NCI-H2227 treated with DMSO at 0.1 percent for 48 hours (cell line): ENCODE data around the gene MTHFR.

ENCODE experiments used
- DNase-seq: peaks from one replicate; lab custom pipeline; 2025; lab: John Stamatoyannopoulos, UW

MTHFR gene

GRCh38 chr1:11805422-11806306, at the start of gene MTHFR, which contains the start of gene CLCN6:
Gene MTHFR, minus strand, starts transcription at chr1:11805964. Its CDS starts 2,848 bp downstream, at chr1:11803116.
Gene CLCN6, plus strand, starts transcription at chr1:11806191. Its CDS starts 72 bp downstream, at chr1:11806263.
- peak; percentile 98 for DNase-seq

GRCh38 chr1:11855430-11855829, 49.7 kb upstream of the MTHFR start:
- no peak for DNase-seq

- no peak for DNase-seq
These were observed 48.8 kb upstream of the MTHFR start for GRCh38 chr1:11854519-11854918.

DNA sequence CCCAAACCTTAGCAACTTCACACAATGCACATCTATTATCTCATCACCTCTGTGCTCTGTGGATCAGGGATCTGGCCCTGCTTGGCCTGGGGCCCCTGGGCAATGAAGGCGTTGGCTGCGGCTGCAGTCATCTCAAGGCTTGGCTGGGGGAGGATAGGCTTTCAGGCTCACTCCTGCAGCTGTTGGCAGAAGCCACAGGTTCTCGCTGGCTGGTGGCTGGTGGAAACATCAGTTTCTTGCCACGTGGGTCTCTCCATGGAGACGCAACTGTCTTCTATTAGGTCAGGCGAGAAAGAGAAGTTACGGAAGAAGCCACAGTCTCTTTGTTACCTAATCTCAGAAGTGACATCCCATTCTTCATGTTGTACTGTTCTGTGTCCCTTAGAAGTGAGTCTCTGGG, 45.4 kb upstream of the MTHFR start:
- no peak for DNase-seq

GRCh38 chr1:11850156-11850555, 44.4 kb upstream of the MTHFR start:
- no peak for DNase-seq

- no peak for DNase-seq
These were observed 42.6 kb upstream of the MTHFR start for GRCh38 chr1:11848373-11848700.

DNA sequence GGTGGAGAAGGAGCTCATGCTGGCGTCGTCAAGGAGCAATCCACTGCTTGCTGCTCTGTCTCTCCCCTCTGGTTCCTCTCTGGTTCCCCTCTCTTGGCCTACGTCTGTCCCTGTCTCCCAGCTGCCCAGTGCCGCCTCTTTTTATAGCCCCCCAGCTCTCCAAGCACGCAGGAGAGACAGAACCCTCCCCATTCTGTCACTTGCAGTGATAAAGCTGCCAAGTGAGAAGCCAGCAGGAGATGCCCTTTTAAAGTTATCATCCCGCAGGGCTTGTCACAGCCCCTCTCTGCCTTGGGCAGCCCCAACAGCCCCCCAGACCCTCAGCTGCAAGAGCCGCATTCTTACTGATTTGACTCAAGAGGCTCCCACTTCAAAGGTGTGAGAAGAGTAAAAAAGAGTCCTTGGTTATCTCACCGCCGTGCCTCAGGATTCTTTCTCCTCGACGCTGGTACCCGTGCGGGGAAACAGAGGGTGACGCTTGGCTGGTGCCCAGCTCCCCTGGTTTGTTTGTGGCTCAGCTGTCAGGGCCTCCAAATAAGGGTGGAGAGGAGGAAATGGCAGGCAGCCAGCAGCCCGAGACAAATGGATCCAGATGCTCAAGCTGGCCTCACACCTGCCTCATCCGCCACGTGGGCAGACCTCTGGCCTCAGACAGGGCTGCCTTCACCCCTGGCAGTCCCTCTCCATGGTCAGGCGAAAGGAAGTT, 42.1 kb upstream of the MTHFR start, which contains the start of gene NPPA:
Gene NPPA (minus strand): TSS at position 117 of the 706 bp plus-strand sequence. CDS start 99 bp downstream, at position 18.
- DNase-seq, result peak; percentile 13

DNA sequence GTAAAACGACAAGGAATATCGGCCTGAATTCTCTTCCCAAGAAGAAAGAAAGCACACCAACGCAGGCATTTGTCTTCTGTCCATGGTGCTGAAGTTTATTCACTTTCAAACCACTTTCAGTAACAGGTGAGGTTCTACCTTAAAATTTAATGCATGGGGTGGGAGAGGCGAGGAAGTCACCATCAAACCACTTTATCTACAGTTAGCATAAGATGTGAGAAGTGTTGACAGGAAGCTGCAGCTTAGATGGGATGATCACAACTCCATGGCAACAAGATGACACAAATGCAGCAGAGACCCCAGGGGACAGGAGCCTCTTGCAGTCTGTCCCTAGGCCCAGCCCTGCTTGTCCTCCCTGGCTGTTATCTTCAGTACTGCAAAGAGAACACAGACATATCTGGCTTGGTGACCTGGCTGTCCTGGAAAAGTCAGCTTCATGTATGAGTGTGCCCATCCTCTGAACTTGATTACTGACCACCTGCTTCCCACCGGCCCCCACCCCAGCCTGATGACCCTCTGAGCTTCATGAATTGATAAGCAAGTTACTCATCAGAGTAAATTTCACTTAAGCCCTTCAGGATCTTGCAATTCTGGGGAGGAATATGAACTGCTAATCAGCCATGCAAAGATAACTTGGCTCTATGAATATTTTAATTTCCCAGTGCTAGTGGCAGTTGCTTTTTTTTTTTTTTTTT, 40.0 kb upstream of the MTHFR start:
- no peak for DNase-seq

DNA sequence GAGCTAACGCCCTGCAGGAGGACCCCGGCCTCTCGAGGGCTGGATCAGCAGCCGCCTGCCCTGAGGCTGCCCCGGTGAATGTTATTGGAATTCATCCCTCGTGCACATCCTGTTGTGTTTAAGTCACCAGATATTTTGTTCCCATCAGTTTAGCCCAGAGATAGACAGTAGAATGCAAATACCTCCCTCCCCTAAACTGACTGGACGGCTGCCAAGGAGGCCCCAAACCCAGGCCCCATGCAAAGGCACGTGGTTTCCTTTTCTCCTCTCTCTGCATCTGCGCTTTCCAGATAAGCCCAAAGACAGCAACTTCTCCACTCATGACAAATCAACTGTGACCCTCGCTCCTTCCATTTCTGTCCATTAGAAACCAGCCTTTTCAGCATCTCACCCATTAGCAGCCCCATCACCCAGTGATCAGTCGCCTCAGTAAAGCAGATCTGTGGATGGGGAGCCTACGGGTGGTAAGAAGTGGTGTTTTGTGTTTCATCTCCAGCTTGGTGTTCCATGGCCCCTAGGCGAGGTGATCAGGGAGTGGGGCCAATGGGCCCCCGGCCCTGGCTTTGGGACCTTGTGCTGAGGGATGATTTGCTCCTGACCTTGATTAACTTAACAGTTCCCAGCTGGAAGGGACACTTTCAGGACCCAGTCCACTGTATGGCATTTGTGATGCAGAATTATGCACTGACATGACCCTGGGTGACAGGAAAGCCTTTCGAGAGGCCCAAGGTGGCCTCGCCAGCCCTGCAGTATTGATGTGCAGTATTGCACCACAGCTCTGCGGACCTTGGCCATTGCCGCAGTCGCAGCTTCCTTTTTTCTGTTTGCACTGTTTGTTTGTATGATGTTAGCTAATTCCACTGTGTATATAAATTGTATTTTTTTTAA, 36.6 kb upstream of the MTHFR start:
- DNase-seq, result no peak

DNA sequence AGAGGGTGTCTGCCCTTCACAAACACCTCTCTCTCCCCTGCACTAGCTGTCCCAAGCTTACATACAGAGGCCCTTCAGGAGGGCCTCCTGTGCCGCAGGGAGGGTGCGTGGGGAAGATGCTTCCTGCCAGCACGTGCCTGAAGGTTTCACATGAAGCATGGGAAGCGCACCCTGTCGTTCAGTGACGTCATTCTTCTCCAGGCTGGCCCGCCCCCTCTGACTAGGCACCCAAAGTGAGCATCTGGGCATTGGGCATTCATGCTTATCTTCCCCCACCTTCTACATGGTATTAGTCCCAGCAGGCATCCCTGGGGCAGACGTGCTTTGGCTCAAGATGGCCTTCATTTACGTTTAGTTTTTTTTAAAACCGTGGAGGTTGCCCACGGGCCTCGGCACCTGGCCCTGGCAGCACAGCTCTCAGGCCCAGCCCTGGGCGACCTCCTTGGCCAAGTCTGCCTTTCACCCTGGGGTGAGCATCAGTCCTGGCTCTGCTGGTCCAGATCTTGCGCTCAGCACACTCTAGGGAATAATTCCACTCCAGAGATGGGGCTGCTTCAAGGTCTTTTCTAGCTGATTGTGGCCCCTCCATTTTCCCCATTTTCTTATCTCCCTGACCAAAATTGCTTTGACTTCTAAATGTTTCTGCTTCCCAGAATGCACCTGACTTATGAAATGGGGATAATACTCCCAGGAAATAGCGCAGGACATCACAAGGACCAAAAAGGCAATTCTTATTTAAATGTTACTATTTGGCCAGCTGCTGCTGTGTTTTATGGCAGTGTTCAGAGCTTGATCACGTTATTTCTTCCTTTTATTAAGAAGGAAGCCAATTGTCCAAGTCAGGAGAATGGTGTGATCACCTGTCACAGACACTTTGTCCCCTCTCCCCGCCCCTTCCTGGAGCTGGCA, 35.7 kb upstream of the MTHFR start:
- no peak for DNase-seq

- DNase-seq, result no peak
These were observed 34.3 kb upstream of the MTHFR start for GRCh38 chr1:11839727-11840705.

DNA sequence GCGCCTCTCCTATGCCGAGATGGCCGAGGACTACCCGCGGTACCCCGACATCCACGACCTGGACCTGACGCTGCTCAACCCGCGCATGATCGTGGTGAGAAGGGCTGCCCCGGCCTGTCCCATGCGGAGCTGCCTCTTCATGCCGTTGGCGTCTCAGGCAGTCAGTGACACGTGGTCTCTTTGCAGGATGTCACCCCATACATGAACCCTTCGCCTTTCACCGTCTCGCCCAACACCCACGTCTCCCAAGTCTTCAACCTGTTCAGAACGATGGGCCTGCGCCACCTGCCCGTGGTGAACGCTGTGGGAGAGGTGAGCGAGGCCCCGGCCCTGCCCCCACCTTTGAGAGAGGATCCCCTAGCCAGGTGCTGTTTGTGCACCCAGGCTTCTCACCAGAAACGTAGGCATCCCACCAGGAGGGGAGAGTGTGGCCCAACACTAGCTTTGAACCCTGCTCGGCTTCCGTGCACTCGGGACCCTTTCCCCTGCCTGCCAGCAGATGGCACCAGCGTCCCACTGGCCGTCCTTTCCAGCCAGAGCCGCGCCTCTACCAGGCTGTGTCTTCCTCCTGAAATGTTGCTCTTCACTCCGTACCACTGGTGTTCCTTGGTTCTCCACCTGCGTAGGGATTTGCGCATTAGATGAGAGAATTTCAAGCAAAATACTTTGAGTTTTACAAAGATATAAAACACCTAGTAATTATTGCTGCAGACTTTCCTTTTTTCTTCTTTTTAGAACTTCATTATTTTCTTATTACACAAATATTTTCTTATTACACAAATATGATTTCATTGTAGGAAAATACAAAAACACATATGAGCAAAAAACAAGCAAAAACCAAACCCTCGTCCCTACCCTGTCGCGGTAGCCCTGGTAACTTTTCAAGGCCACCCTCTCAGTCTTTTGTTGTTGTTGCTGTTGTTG, 32.8 kb upstream of the MTHFR start:
- DNase-seq, result peak; percentile 52

DNA sequence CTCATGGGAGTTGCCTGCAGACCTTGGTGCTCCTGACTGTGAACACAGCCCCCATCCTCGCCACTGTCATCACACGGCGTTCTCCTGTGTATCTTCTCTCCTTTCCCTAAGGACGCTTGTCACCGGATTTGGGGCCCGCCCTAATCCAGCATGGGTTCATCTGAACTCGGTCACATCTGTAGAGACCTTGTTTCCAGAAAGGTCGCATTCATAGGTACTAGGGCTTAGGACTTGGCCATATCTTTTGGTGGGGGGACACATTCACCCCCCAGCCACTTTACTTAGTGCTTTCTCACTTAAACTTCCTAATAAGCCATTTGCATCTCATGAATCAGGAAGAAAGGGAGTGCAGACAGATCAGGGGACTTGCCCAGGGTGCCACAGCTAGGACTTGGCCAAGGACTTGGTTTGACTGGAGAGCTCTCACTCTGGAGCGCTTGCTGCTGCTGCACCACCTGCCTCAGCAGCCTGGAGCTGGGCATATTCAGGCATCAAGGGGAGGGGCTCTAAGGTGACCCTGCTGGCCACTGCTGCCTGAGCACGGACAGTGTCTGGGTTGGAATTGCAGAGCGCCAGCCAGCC, 32.1 kb upstream of the MTHFR start:
- DNase-seq, result no peak

DNA sequence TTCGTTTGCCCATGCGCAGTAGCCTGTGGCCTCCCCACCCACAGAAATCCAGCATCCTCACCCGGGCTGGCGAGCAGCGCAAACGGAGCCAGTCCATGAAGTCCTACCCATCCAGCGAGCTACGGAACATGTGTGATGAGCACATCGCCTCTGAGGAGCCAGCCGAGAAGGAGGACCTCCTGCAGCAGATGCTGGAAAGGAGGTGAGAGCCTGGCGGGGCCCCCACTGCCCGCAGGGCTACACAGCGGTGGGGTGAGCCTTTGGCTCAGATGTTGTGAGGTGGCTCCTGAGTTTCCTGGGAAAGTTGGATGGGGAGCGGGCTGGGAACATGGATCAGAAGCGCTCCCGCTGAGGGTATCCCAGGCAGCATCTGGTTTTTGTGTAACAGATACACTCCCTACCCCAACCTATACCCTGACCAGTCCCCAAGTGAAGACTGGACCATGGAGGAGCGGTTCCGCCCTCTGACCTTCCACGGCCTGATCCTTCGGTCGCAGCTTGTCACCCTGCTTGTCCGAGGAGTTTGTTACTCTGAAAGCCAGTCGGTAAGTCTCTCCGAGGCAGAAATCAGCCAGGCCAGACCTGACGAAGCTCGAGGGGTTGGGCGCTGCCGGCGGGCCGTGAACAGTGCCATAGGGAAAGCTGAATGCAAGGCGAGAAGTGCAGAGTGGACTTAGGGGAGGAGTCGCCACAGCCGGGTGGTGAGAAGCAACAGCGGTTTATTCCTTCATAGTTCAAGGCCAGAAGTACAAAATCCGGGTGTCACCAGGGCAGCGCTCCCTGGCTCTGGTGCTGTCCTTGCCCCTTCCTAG, 31.4 kb upstream of the MTHFR start:
- DNase-seq, result no peak

GRCh38 chr1:11835441-11836225, 29.9 kb upstream of the MTHFR start:
- no peak for DNase-seq

DNA sequence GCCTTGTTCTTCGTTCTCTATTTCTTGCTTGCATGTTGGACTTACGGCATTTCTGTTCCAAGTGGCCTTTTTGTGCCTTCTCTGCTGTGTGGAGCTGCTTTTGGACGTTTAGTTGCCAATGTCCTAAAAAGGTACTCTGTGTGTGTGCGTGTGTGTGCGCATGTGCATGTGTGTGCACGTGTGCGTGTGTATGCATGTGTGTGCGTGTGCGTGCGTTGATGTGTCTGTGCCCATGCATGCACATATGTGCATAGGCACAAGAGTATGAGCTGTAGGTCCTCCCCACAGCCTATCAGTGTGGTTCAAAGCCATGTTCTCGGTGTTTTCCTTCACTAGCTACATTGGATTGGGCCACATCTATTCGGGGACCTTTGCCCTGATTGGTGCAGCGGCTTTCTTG, 28.1 kb upstream of the MTHFR start:
- no peak for DNase-seq
